CD14-positive monocyte (primary cell): Measurements from ENCODE around the gene KCNQ1. TPM values are rescaled to one million over a fixed set of nuclear protein-coding genes. Genes with fewer than 3 reads are reported as not detected.

Experiments
- DNase-seq, 3 donors: peaks; one replicate each; pipeline ENCODE4 v3.0.0-alpha.2; 2011 to 2022
- H2AFZ ChIP-seq: 2 replicates; pipeline ENCODE4 v1.6.0; 2012; ENCODE audit warnings: mild to moderate bottlenecking, low read depth, low read length, inconsistent platforms; ENCODE audit not compliant: insufficient read depth, poor library complexity, severe bottlenecking
- H3K27ac ChIP-seq, 2 donors: 1 replicate in 1 of 2; 2 replicates in 1 of 2; pipeline ENCODE4 v1.5.1; 2012 to 2013; ENCODE audit warnings: low read length in 2 of 2, control low read depth in 1 of 2, inconsistent platforms in 1 of 2, low read depth in 1 of 2, mild to moderate bottlenecking in 1 of 2
- H3K27me3 ChIP-seq, 2 donors: one replicate each; pipeline versions ENCODE4 v1.6.0 to v1.6.1; 2011 to 2013; ENCODE audit warnings: low read length in 2 of 2; ENCODE audit not compliant: control insufficient read depth in 2 of 2, insufficient read depth in 2 of 2
- H3K36me3 ChIP-seq, 2 donors: replicated peaks in 1 of 2; 1 replicate in 1 of 2; 2 replicates in 1 of 2; pipeline versions ENCODE4 v1.5.1 to v1.6.1; 2012 to 2013; ENCODE audit warnings: low read length in 2 of 2, control low read depth in 1 of 2, inconsistent platforms in 1 of 2, mild to moderate bottlenecking in 1 of 2; ENCODE audit not compliant: insufficient read depth in 2 of 2, control insufficient read depth in 1 of 2
- H3K4me1 ChIP-seq, 2 donors: 1 replicate in 1 of 2; 2 replicates in 1 of 2; pipeline versions ENCODE4 v1.5.1 to v1.6.1; 2012 to 2013; ENCODE audit warnings: low read length in 2 of 2, control low read depth in 1 of 2, inconsistent platforms in 1 of 2, mild to moderate bottlenecking in 1 of 2, moderate library complexity in 1 of 2; ENCODE audit not compliant: insufficient read depth in 2 of 2, control insufficient read depth in 1 of 2
- H3K4me2 ChIP-seq: replicated peaks from 2 replicates; pipeline ENCODE3; 2012; ENCODE audit warnings: low read length, moderate library complexity, mild to moderate bottlenecking; ENCODE audit not compliant: poor library complexity, severe bottlenecking; ENCODE audit errors: extremely low read depth
- H3K4me3 ChIP-seq, 3 experiments: fragments of 200-600 bp in 1 of 3; sonication (generic) in 1 of 3; replicated peaks in 1 of 3; 1 replicate in 2 of 3; 2 replicates in 1 of 3; pipeline ENCODE4 v1.5.1; 2011 to 2013; ENCODE audit warnings: low read length in 3 of 3, mild to moderate bottlenecking in 3 of 3, control low read depth in 2 of 3, low read depth in 2 of 3, inconsistent platforms in 1 of 3, moderate library complexity in 1 of 3
- H3K79me2 ChIP-seq: 2 replicates; pipeline ENCODE4 v1.6.0; 2012; ENCODE audit warnings: mild to moderate bottlenecking, control low read depth, inconsistent platforms, low read length, moderate library complexity; ENCODE audit not compliant: insufficient read depth
- H3K9ac ChIP-seq: 2 replicates; pipeline ENCODE4 v1.6.0; 2017; ENCODE audit warnings: low read length, mild to moderate bottlenecking; ENCODE audit not compliant: insufficient read depth, poor library complexity, severe bottlenecking
- H3K9me3 ChIP-seq, 2 donors: replicated peaks in 1 of 2; 1 replicate in 1 of 2; 2 replicates in 1 of 2; pipeline versions ENCODE4 v1.5.1 to v1.6.1; 2012 to 2013; ENCODE audit warnings: low read length in 2 of 2, control low read depth in 1 of 2; ENCODE audit not compliant: control insufficient read depth in 1 of 2, insufficient read depth in 1 of 2
- H4K20me1 ChIP-seq: 2 replicates; pipeline ENCODE4 v1.6.0; 2012; ENCODE audit warnings: mild to moderate bottlenecking, low read length, control low read depth, moderate library complexity; ENCODE audit not compliant: insufficient read depth
- H3K27ac Mint-ChIP-seq, 7 donors: one replicate each; pipeline ENCODE4 v1.8.0; 2020; ENCODE audit warnings: mild to moderate bottlenecking in 7 of 7, mixed read lengths in 7 of 7, moderate library complexity in 6 of 7, inconsistent platforms in 2 of 7
- H3K27me3 Mint-ChIP-seq, 3 donors: one replicate each; pipeline ENCODE4 v1.8.0; 2021 to 2022; ENCODE audit warnings: low read depth in 3 of 3, mild to moderate bottlenecking in 3 of 3, mixed read lengths in 3 of 3, moderate library complexity in 3 of 3, inconsistent platforms in 1 of 3
- H3K36me3 Mint-ChIP-seq, 2 donors: one replicate each; pipeline ENCODE4 v1.8.0; 2020; ENCODE audit warnings: mixed read lengths in 2 of 2, inconsistent platforms in 1 of 2, mild to moderate bottlenecking in 1 of 2
- H3K4me1 Mint-ChIP-seq: one replicate; pipeline ENCODE4 v1.8.0; 2020; ENCODE audit warnings: mild to moderate bottlenecking, mixed read lengths
- H3K4me3 Mint-ChIP-seq, 2 donors: one replicate each; pipeline ENCODE4 v1.8.0; 2020; ENCODE audit warnings: mild to moderate bottlenecking in 2 of 2, mixed read lengths in 2 of 2, moderate library complexity in 1 of 2
- H3K9me3 Mint-ChIP-seq, 7 donors: one replicate each; pipeline ENCODE4 v1.8.0; 2020 to 2022; ENCODE audit warnings: mixed read lengths in 7 of 7, mild to moderate bottlenecking in 6 of 7, moderate library complexity in 6 of 7, inconsistent platforms in 2 of 7
- CTCF ChIP-seq: fragments of 200-600 bp; IDR thresholded peaks from one replicate; pipeline ENCODE4 v1.8.0; 2022; ENCODE audit warnings: antibody characterized with exemption, mild to moderate bottlenecking
- WGBS: methylation state at CpG from one replicate; pipeline ENCODE4 v1.1.5; 2013; ENCODE audit warnings: missing lambda C conversion rate; ENCODE audit not compliant: insufficient coverage; 5-methylcytosine and 5-hydroxymethylcytosine counted together
- intact Hi-C, 2 donors: fragments of 100-400 bp; cut with micrococcal nuclease; formaldehyde crosslinking; loops; one replicate each; pipeline versions ENCODE4 v1.15.0 to v1.15.1; 2023
- polyA plus RNA-seq, 3 donors: library from polyadenylated mRNA; depleted of rRNA in 1 of 3; unstranded in 2 of 3; stranded (reverse) in 1 of 3; fragments of 300-500 nt in 2 of 3; fragments of >200 nt in 1 of 3; fragmentation: Illumina TruSeq in 2 of 3; gene quantifications; 1 replicate in 2 of 3; 2 replicates in 1 of 3; pipeline ENCODE4 v1.2.3, GENCODE V29; 2012 to 2021

Gene KCNQ1
- polyA plus RNA-seq, 3 donors: 14.9 to 31.8 (median 21.6) TPM

- H3K4me2 ChIP-seq: no peak overlapping the region
- no peak overlapping the region for H3K4me3 ChIP-seq
- 100% methylated on average over 5 of the region's 12 CpGs for WGBS
- H3K4me1 Mint-ChIP-seq: peaks cover 16% of the 10 kb centered on the region
- no peak overlapping the region for H3K9ac ChIP-seq
- H2AFZ ChIP-seq: no peak overlapping the region
- no peak overlapping the region for H3K27ac Mint-ChIP-seq
- peaks cover 100% of the 10 kb centered on the region for H4K20me1 ChIP-seq
- peaks cover 19% of the 10 kb centered on the region for H3K79me2 ChIP-seq
- intact Hi-C loops: loop anchor here in 1 of 2 donors (10.0 kb wide), 1 partner anchor 426 kb away; no protein-coding TSS in a partner anchor
- peaks cover 14 to 28% of the 10 kb centered on the region in 2 donors for H3K36me3 Mint-ChIP-seq
- peaks cover 0 to 1% (median 0%) of the 10 kb centered on the region in 7 donors for H3K9me3 Mint-ChIP-seq
- peaks cover 12 to 21% of the 10 kb centered on the region in 2 donors for H3K36me3 ChIP-seq
- no peak for TF ChIP-seq CTCF
- peaks cover 5 to 13% (median 7%) of the 10 kb centered on the region in 3 donors for H3K27me3 Mint-ChIP-seq
- H3K4me1 ChIP-seq: peaks cover 15 to 21% of the 10 kb centered on the region in 2 donors
- no peak overlapping the region for H3K4me3 Mint-ChIP-seq
- H3K27me3 ChIP-seq: no peaks in the 10 kb centered on the region
- no peaks in the 10 kb centered on the region for H3K9me3 ChIP-seq
- H3K27ac ChIP-seq: no peak overlapping the region
- DNase-seq: no peak
Measured at GRCh38 chr11:2538951-2539350, 94.1 kb downstream of the KCNQ1 start.

- no peak overlapping the region for H3K27ac ChIP-seq
- H2AFZ ChIP-seq: no peak overlapping the region
- Mint-ChIP-seq H3K36me3 (peaks cover 14 to 25% of the 10 kb centered on the region in 2 donors), H3K4me1 (peaks cover 10% of the 10 kb centered on the region), H3K9me3 (peaks cover 0 to 1% (median 0%) of the 10 kb centered on the region in 7 donors), H3K4me3 (no peak overlapping the region), H3K27me3 (peaks cover 5 to 12% (median 7%) of the 10 kb centered on the region in 3 donors), H3K27ac (no peak overlapping the region)
- no peaks in the 10 kb centered on the region for H3K9me3 ChIP-seq
- WGBS: 93% methylated on average over 32 of the region's 34 CpGs
- H3K4me2 ChIP-seq: no peak overlapping the region
- H3K79me2 ChIP-seq: peaks cover 19% of the 10 kb centered on the region
- intact Hi-C loops: loop anchor here in 1 of 2 donors (10.0 kb wide), 1 partner anchor 425 kb away; no protein-coding TSS in a partner anchor
- TF ChIP-seq CTCF: no peak
- H3K4me1 ChIP-seq: peaks cover 8 to 15% of the 10 kb centered on the region in 2 donors
- H3K9ac ChIP-seq: no peak overlapping the region
- H4K20me1 ChIP-seq: peaks cover 98% of the 10 kb centered on the region
- no peaks in the 10 kb centered on the region for H3K27me3 ChIP-seq
- H3K4me3 ChIP-seq: no peak overlapping the region
- no peak for DNase-seq
- H3K36me3 ChIP-seq: peaks cover 12 to 21% of the 10 kb centered on the region in 2 donors
Measured at GRCh38 chr11:2539371-2540222, 94.8 kb downstream of the KCNQ1 start.
